ENCODE results near the gene AGT.

The AGT gene

DNA sequence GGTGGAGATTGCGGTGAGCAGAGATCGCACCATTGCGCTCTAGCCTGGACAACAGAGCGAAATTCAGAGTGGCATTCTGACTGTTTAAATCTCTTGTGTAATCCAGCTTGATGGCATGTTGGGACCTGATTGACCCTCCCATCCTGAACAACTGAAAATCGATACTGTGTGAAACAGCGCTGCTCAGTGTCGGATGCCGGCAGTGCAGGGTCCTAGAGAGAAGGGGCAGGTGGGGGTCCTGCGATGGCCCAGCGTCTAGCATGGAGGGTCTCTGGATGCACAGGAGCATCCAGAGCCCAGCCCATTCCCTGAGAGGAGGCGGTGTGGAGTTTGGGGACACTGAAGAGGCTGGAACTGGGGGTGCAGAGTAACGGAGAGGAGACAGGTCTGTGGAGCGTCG lies 15.8 kb downstream of the AGT start:
- Histone ChIP-seq H4K91ac (ENCODE audit: low read depth, low read length, poor library complexity) (no peak overlapping the region), H3K9ac (ENCODE audit: low read depth, low read length, poor library complexity) (no peak overlapping the region), H3K27ac (replicated peaks; ENCODE audit: low read length) (no peak overlapping the region), H3K9me3 (replicated peaks in 1 of 2; ENCODE audit: control insufficient read depth in 2 of 2, insufficient read depth in 1 of 2, low read depth in 1 of 2, low read length in 2 of 2) (no peaks in the 10 kb centered on the region), H3K4me2 (ENCODE audit: insufficient read depth, low read length, poor library complexity, severe bottlenecking) (no peak overlapping the region), H2BK12ac (ENCODE audit: low read length) (no peak overlapping the region), H2BK120ac (ENCODE audit: low read depth, low read length) (no peak overlapping the region), H3K14ac (ENCODE audit: low read length) (no peak overlapping the region), H3K27me3 (ENCODE audit: control insufficient read depth in 3 of 3, insufficient read depth in 3 of 3, low read depth in 1 of 3, low read length in 3 of 3) (peaks cover 0 to under 1% (median 0%) of the 10 kb centered on the region in 3 experiments), H3K4me1 (ENCODE audit: control insufficient read depth in 2 of 2, insufficient read depth in 1 of 2, low read depth in 1 of 2, low read length in 2 of 2) (peaks cover 9 to 12% of the 10 kb centered on the region in 2 donors), H3K79me1 (ENCODE audit: low read depth, low read length) (no peaks in the 10 kb centered on the region), H2AFZ (ENCODE audit: low read length) (no peak overlapping the region), H3K4me3 (ENCODE audit: low read length in 2 of 2) (no peak overlapping the region), H2AK5ac (ENCODE audit: low read depth, low read length) (no peak overlapping the region), H3K4ac (ENCODE audit: low read length) (no peak overlapping the region), H4K8ac (ENCODE audit: low read depth, low read length) (no peak overlapping the region), H2BK15ac (ENCODE audit: low read length) (no peak overlapping the region), H3K36me3 (replicated peaks in 1 of 2; ENCODE audit: control insufficient read depth in 2 of 2, insufficient read depth in 2 of 2, low read length in 2 of 2) (peaks cover 6 to 17% of the 10 kb centered on the region in 2 donors), H3K18ac (ENCODE audit: low read length) (no peak overlapping the region), H3K23ac (ENCODE audit: low read depth, low read length, poor library complexity) (no peak overlapping the region), H2BK5ac (ENCODE audit: low read length) (no peak overlapping the region)
- no CpG with 5 or more reads among the region's 14 CpGs for WGBS, 2 donors (ENCODE audit: extremely low coverage in 2 of 2, insufficient read length in 2 of 2, insufficient replicate concordance in 1 of 2)
- no peak for DNase-seq (ENCODE audit: low spot score)

DNA sequence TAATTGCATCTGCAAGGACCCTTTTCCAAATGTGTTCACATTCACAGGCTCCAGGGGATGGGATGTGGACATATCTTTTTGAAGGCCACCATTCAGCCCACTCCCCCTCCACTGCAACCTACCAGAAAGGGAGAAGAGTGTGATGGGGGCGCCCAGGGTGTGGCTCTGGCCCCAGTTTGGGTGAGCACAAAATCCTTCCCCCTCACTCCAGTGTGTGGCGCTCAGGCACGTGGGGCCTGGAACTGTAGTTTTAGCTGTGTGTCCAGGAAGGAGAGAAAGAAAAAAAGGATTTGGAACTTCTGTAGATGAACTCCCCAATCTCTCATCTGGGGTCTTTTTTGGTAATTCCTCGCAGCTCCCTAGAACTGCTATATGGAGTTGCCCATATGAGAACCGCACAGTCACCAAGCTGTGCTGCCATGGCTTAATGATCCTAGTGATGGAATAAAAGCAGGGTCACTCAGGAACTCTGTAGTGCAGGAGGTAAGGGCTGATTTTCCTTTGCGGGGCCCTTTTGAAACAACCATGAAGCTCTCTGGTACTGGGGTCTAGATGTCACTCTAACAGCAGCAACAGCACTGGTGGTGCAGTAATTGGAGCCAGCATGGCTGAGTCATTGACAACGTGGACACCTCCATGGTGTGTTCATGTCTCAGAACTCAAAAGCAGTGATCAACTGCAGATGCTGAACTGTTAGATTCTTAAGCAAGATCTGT lies 17.0 kb downstream of the AGT start:
- DNase-seq (ENCODE audit: low spot score), result no peak
- Histone ChIP-seq H4K8ac (ENCODE audit: low read depth, low read length) (no peak overlapping the region), H3K4me2 (ENCODE audit: insufficient read depth, low read length, poor library complexity, severe bottlenecking) (no peak overlapping the region), H2BK5ac (ENCODE audit: low read length) (no peak overlapping the region), H3K27me3 (ENCODE audit: control insufficient read depth in 3 of 3, insufficient read depth in 3 of 3, low read depth in 1 of 3, low read length in 3 of 3) (no peaks in the 10 kb centered on the region), H2BK120ac (ENCODE audit: low read depth, low read length) (no peak overlapping the region), H3K23ac (ENCODE audit: low read depth, low read length, poor library complexity) (no peak overlapping the region), H3K9me3 (replicated peaks in 1 of 2; ENCODE audit: control insufficient read depth in 2 of 2, insufficient read depth in 1 of 2, low read depth in 1 of 2, low read length in 2 of 2) (no peaks in the 10 kb centered on the region), H2AFZ (ENCODE audit: low read length) (no peak overlapping the region), H2AK5ac (ENCODE audit: low read depth, low read length) (no peak overlapping the region), H3K27ac (replicated peaks; ENCODE audit: low read length) (no peak overlapping the region), H3K79me1 (ENCODE audit: low read depth, low read length) (no peaks in the 10 kb centered on the region), H3K4ac (ENCODE audit: low read length) (no peak overlapping the region), H3K18ac (ENCODE audit: low read length) (no peak overlapping the region), H3K4me1 (ENCODE audit: control insufficient read depth in 2 of 2, insufficient read depth in 1 of 2, low read depth in 1 of 2, low read length in 2 of 2) (peaks cover under 1 to 6% of the 10 kb centered on the region in 2 donors), H2BK12ac (ENCODE audit: low read length) (no peak overlapping the region), H3K36me3 (replicated peaks in 1 of 2; ENCODE audit: control insufficient read depth in 2 of 2, insufficient read depth in 2 of 2, low read length in 2 of 2) (peaks cover 7 to 29% of the 10 kb centered on the region in 2 donors), H4K91ac (ENCODE audit: low read depth, low read length, poor library complexity) (no peak overlapping the region), H2BK15ac (ENCODE audit: low read length) (no peak overlapping the region), H3K9ac (ENCODE audit: low read depth, low read length, poor library complexity) (no peak overlapping the region), H3K4me3 (ENCODE audit: low read length in 2 of 2) (no peak overlapping the region), H3K14ac (ENCODE audit: low read length) (no peak overlapping the region)
- WGBS, 2 donors (ENCODE audit: extremely low coverage in 2 of 2, insufficient read length in 2 of 2, insufficient replicate concordance in 1 of 2), result no CpG with 5 or more reads among the region's 7 CpGs

- Histone ChIP-seq H2BK12ac (ENCODE audit: low read length) (no peak overlapping the region), H3K9ac (ENCODE audit: low read depth, low read length, poor library complexity) (no peak overlapping the region), H3K36me3 (replicated peaks in 1 of 2; ENCODE audit: control insufficient read depth in 2 of 2, insufficient read depth in 2 of 2, low read length in 2 of 2) (peaks cover 12 to 36% of the 10 kb centered on the region in 2 donors), H2BK5ac (ENCODE audit: low read length) (no peak overlapping the region), H2BK15ac (ENCODE audit: low read length) (no peak overlapping the region), H3K18ac (ENCODE audit: low read length) (no peak overlapping the region), H3K14ac (ENCODE audit: low read length) (no peak overlapping the region), H2AK5ac (ENCODE audit: low read depth, low read length) (no peak overlapping the region), H3K4ac (ENCODE audit: low read length) (no peak overlapping the region), H3K23ac (ENCODE audit: low read depth, low read length, poor library complexity) (no peak overlapping the region), H4K8ac (ENCODE audit: low read depth, low read length) (no peak overlapping the region), H3K4me2 (ENCODE audit: insufficient read depth, low read length, poor library complexity, severe bottlenecking) (no peak overlapping the region), H3K4me3 (ENCODE audit: low read length in 2 of 2) (no peak overlapping the region), H2AFZ (ENCODE audit: low read length) (no peak overlapping the region), H2BK120ac (ENCODE audit: low read depth, low read length) (no peak overlapping the region), H3K4me1 (ENCODE audit: control insufficient read depth in 2 of 2, insufficient read depth in 1 of 2, low read depth in 1 of 2, low read length in 2 of 2) (peaks cover 0 to 6% of the 10 kb centered on the region in 2 donors), H3K27ac (replicated peaks; ENCODE audit: low read length) (no peak overlapping the region), H3K9me3 (replicated peaks in 1 of 2; ENCODE audit: control insufficient read depth in 2 of 2, insufficient read depth in 1 of 2, low read depth in 1 of 2, low read length in 2 of 2) (no peaks in the 10 kb centered on the region), H3K79me1 (ENCODE audit: low read depth, low read length) (no peaks in the 10 kb centered on the region), H3K27me3 (ENCODE audit: control insufficient read depth in 3 of 3, insufficient read depth in 3 of 3, low read depth in 1 of 3, low read length in 3 of 3) (no peaks in the 10 kb centered on the region), H4K91ac (ENCODE audit: low read depth, low read length, poor library complexity) (no peak overlapping the region)
- no CpG with 5 or more reads among the region's 8 CpGs for WGBS, 2 donors (ENCODE audit: extremely low coverage in 2 of 2, insufficient read length in 2 of 2, insufficient replicate concordance in 1 of 2)
- no peak for DNase-seq (ENCODE audit: low spot score)
Observed at GRCh38 chr1:230696218-230696617, 17.7 kb downstream of the AGT start.

GRCh38 chr1:230694991-230695390 lies 18.9 kb downstream of the AGT start:
- no peak overlapping the region for H3K4me3 ChIP-seq (ENCODE audit: low read length in 2 of 2)
- no peak overlapping the region for H3K9ac ChIP-seq (ENCODE audit: low read depth, low read length, poor library complexity)
- no peak overlapping the region for H2BK15ac ChIP-seq (ENCODE audit: low read length)
- no peak overlapping the region for H2BK120ac ChIP-seq (ENCODE audit: low read depth, low read length)
- no peak overlapping the region for H2BK12ac ChIP-seq (ENCODE audit: low read length)
- H3K23ac ChIP-seq (ENCODE audit: low read depth, low read length, poor library complexity), result peak overlapping the region; percentile 77
- DNase-seq (ENCODE audit: low spot score), result no peak
- H4K8ac ChIP-seq (ENCODE audit: low read depth, low read length), result no peak overlapping the region
- H3K14ac ChIP-seq (ENCODE audit: low read length), result no peak overlapping the region
- peaks cover 14 to 48% of the 10 kb centered on the region in 2 donors for H3K36me3 ChIP-seq (replicated peaks in 1 of 2; ENCODE audit: control insufficient read depth in 2 of 2, insufficient read depth in 2 of 2, low read length in 2 of 2)
- H4K91ac ChIP-seq (ENCODE audit: low read depth, low read length, poor library complexity), result no peak overlapping the region
- H2BK5ac ChIP-seq (ENCODE audit: low read length), result no peak overlapping the region
- H3K4ac ChIP-seq (ENCODE audit: low read length), result no peak overlapping the region
- WGBS, 2 donors (ENCODE audit: extremely low coverage in 2 of 2, insufficient read length in 2 of 2, insufficient replicate concordance in 1 of 2), result no CpG with 5 or more reads among the region's 4 CpGs
- no peak overlapping the region for H3K18ac ChIP-seq (ENCODE audit: low read length)
- H3K4me1 ChIP-seq (ENCODE audit: control insufficient read depth in 2 of 2, insufficient read depth in 1 of 2, low read depth in 1 of 2, low read length in 2 of 2), result peaks cover 0 to 6% of the 10 kb centered on the region in 2 donors
- no peak overlapping the region for H2AFZ ChIP-seq (ENCODE audit: low read length)
- H2AK5ac ChIP-seq (ENCODE audit: low read depth, low read length), result no peak overlapping the region
- no peak overlapping the region for H3K27ac ChIP-seq (replicated peaks; ENCODE audit: low read length)
- H3K27me3 ChIP-seq (ENCODE audit: control insufficient read depth in 3 of 3, insufficient read depth in 3 of 3, low read depth in 1 of 3, low read length in 3 of 3), result no peaks in the 10 kb centered on the region
- H3K4me2 ChIP-seq (ENCODE audit: insufficient read depth, low read length, poor library complexity, severe bottlenecking), result no peak overlapping the region
- no peaks in the 10 kb centered on the region for H3K9me3 ChIP-seq (replicated peaks in 1 of 2; ENCODE audit: control insufficient read depth in 2 of 2, insufficient read depth in 1 of 2, low read depth in 1 of 2, low read length in 2 of 2)
- no peaks in the 10 kb centered on the region for H3K79me1 ChIP-seq (ENCODE audit: low read depth, low read length)

Data from neuronal stem cell (in vitro differentiated cells).